Stimulated activated CD4-positive, alpha-beta T cell treated with anti-CD3 and anti-CD28 coated beads, Interleukin-2, amount 100 ng/mL, for 24 hours (primary cell): ENCODE measurements around the gene PTAFR.

Source experiments
- DNase-seq, 2 donors: peaks; one replicate each; pipeline ENCODE4 v3.0.0-alpha.2; 2020

PTAFR gene

DNA sequence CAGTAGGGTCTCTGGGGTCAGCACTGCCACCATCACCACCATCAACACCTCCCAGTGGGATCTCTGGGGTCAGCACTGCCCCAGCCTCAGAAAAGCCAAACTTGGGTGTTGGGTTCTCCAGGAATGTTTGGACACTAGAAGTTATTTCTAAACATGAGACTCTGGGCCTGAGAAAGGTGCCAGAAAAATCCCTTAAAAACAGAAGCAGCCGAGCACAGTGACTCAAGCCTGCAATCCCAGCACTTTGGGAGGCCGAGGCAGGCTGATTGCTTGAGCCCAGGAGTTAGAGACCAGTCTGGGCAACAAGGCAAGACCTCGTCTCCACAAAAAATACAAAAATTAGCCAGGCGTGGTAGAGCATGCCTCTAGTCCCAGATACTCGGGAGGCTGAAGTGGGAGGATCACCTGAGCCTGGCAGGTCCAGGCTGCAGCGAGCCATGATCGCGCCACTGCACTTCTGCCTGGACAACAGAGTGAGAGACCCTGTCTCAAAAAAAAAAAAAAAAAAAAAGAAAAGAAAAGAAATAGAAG lies 470 bp downstream of the PTAFR start:
- no peak for DNase-seq

DNA sequence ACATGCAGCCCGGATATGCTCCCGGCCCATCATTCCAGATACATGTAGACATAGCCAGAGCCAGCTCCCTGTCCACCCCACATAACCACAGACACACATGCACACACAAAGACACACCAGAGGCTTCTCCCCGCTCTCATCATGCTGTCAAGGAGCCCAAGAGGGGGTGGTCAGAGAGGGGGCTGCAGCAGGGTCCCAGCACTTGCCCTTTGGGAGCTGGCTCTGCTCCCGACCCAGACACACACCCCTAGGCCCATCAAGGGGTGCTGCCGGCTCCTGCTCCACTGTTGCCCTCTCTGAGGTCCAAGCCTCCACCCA lies 2.6 kb downstream of the PTAFR start:
- DNase-seq: no peak

DNA sequence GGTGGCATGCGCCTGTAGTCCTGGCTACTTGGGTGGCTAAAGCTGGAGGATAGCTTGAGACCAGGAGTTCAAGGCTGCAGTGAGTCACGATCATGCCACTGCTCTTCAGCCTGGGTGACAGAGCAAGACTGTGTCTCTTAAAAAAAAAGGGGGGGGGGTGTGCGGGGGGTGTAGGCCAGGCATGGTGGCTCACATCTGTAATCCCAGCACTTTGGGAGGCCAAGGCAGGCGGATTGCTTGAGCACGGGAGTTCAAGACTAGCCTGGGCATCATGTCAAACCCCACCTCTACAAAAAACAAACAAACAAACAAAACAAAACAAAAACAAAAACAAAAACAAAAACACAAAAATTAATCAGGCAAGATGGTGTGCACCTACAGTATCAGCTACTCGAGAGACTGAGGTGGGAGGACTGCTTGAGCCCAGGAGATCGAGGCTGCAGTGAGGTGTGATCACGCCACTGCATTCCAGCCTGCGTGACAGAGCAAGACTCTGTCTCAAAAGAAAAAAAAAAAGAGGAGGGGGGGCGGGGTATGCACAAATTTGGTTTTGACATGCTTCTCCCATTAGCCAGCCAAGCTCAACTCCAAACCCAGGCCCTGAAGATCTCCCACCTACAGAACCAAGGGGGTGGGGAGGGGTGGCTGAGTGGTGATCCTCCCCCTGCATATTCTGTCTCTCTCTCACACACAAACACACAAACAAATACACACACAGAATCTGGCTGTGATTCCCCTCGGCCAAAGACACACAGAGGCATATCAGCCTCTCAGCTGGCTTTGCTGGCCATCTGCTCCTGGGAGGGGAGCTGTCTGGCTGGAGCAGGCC lies 3.1 kb downstream of the PTAFR start:
- DNase-seq: no peak

DNA sequence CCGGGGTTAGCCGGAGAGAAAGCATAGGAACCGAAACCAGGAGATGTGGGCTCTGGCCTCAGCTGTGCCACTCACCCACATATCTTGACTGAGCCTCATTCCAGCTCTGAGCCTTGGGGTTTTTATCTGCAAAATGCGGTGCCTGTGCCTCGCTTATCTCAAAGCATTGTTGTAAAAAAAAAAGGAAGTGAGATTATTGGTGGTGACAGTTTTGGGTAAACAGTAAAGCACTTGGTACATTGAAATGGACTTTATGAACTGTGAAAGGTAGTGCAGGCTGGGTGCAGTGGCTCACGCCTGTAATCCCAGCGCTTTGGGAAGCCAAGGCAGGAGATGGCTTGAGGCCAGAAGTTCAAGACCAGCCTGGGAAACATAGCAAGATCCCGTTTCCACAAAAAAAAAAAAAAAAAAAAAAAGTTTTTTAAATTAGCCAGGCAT lies 3.8 kb downstream of the PTAFR start:
- peak; percentile 36 to 37 for DNase-seq

DNA sequence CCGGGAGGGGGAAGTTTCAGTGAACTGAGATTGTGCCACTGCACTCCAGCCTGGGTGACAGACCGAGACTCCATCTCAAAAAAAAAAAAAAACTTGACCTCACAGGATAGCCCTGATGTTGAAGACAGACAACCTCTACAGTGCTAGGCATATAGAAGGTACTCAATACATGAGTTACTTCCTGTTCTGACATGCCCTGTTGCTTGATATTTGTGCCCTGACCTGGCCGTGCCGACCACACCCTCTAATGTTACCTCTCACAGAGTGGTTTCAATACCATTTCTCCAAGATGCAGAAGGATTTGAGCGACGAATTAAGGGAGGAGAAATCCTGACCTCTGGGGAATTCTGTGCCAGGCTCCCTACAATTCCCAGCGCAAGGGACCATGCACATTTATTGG lies 5.2 kb downstream of the PTAFR start:
- DNase-seq: no peak

DNA sequence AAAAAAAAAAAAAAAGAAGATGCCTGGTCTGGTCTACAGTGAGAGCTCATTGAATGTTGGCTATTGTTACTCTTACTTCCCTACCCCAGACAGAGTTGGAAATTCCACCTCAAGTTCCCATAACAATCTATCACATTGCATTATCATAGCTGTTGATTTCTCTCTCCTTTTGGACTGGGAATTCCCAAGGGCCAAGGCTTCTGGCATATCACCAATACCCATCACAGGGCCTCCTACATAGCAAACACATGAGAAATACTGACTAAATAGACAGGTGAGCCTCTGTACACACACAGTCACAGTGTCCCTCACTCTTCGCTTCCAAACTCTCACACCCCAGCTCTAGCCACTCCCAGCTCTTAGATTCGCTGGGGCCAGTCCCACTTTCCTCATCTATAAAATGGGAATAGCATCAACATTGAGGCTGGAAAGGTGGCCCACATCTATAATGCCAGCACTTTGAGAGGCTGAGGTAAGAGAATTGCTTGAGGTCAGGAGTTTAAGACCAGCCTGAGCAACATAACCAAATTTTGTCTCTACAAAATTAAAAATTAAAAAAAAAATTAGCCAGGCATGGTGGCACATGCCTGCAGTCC lies 6.4 kb downstream of the PTAFR start:
- no peak for DNase-seq

DNA sequence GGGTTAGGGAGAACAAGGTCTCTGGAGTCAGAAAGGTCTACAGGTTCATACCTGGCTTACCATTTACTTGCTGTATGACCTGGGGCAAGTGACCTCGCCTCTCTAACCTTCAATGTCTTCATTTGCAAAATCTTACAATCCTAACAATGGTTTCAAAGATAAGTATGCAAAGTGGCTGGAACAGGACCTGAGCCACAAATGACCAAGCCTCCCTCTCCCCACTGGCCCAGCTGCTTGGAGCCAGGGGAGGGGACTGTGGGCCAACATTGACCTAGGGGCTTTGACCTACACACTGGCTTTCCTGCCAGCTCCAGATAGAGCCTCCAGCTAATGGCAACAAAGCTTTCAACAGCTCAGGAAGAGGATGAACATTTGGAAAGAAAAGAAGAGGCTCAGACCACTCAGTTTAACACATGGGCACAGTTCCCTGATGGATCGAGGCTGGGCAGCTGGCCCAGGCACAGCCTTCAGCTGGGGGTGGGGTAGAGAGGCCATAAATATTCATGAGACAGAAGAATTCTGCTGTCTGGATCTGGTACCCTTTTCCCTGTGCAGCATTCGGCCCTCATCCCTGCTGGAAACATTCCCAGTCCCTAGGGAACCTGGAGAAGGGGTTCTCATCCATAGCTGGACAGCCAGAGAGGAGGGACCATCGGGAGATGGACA lies 12.9 kb downstream of the PTAFR start:
- DNase-seq: no peak

DNA sequence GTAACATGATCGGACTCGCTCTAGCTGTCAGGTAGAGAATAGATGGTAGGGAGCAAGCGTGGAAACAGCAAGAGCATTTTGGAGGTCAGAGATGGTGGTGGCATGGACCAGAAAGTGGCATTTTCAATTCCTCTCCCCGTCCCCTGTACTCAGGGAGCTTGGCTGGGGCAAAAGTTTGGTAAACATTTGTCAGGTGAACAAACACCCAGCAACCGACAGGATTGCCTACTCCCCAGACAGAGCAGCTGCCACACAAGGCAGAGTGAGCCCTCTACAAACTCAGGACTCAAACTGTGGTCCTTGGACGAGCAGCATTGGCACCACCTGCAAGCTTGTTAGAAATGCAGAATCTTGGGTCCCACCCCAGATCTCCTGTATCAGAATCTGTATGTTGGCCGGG lies 14.3 kb downstream of the PTAFR start:
- no peak for DNase-seq

DNA sequence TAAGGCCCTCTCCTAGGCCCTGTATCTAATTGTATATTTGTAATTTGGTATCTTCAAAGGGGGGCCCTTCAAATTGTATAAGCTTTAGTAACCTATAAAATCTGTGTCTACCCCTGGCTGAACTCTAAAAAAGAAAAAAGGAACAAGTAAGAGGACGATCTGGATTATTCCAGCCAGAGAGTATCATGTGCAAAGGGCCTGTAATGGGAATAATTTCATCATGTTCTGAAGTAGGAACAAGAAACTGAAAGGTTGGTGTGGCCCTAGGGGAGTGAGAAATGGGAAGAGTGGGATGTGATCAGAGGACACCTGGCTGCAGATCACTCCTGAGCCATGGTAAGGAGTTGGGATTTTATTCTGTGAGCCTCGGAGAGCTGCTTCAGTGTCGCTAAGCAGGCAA lies 14.7 kb downstream of the PTAFR start:
- DNase-seq: no peak

DNA sequence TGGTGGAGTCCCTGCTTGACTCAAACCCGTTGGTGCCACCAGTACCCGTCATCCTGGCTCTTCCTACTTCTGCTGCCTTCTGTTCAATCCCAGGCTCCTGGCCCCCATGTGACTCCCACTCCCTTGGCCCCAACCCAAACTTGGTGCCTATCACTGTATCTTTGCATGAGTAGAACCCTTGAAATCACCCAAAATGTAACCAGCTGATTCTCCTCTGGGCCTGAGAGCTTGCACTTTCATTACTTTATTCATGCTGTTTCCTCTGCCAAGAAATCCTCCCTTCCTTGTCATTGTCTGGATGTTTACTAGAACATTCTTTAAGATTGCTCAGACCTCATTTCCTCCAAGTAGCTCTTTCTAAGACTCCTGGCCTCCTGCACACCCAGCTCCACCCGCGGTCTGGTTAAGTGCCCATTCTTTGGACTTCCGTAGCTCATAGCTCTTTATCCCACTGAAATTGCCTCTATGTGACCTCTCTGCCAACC lies 15.7 kb downstream of the PTAFR start:
- DNase-seq: no peak

DNA sequence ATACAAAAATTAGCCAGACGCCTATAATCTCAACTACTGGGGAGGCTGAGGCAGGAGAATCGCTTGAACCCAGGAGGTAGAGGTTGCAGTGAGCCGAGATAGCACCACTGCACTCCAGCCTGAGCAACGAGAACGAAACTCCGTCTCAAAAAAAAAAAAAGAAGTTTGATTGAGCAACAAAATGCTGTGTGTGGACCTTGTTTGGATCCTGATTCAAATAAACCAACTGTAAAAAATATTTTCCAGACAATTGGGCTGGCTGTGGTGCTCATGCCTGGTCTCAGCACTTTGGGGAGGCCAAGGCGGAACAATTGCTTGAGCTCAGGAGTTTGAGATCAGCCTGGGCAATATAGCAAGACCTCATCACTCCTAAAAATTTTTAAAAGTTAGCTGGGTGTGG lies 16.8 kb downstream of the PTAFR start:
- no peak for DNase-seq

DNA sequence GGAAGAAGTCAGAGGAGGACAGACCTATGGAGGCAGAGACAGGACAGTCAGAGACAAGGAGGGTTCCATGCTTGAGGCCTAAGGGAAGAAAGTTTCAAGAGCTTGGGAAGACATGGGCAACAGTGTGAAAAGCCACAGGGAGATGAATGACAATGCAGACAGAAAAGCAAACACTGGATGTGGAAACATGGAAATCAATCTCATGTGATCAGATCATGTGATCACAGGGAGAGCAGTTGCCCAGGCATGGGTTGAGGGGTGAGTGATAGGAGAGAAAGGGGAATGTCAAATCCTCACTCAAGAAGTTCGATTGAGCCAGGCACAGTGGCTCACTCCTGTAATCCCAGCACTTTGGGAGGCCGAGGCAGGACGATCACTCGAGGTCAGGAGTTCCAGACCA lies 17.2 kb downstream of the PTAFR start:
- DNase-seq: no peak

DNA sequence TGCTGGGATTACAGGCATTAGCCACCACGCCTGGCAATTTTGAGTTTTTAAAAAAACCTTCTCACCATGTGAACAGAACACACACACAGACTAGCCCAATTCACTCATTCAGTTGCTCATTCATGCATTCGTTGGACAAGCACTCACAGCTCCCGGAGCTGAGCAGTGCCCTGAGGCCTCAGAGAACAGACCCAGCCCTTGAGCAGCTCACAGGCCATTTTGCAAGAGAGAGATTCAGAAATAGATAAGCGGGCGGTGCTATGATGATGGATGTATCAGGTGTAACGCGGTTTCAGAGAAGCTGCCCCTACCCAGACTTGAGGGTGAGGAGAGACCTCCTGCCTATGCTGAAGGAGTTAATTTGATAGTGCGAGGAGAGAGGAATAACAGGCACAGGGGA lies 18.6 kb downstream of the PTAFR start:
- DNase-seq: no peak

DNA sequence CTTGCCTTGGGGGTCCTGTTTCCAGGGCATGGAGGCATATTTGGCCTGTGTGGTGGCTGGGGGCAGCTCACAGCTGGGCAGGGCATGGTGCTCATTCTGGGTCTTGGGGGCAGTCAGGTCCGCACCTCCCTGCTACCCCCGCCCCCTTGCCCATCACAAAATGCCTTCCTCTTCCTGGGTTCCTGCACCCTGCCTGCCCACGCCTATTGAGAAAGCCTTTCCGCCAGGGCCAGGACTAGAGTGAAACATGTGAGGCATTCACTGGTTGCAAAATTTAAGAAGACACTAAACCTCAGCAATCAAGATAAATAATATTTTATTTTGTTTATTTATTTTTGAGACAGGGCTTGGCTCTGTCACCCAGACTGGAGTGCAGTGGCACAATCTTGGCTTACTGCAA lies 19.7 kb downstream of the PTAFR start:
- DNase-seq: no peak

DNA sequence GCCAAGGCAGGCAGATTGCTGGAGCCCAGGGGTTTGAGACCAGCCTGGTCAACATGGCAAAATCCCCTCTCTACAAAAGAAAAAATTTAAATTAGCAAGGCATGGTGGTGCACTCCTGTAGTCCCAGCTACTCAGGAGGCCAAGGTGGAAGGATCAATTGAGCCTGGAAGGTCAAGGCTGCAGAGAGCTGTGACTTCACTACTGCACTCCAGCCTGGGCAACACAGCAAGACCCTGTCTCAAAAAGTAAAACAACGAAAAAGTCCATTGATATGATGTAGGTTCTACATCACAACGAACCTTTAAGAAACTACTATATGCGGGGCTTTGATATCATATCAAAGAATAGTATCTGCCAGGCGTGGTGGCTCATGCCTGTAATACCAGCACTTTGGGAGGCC lies 20.9 kb downstream of the PTAFR start:
- DNase-seq: no peak

DNA sequence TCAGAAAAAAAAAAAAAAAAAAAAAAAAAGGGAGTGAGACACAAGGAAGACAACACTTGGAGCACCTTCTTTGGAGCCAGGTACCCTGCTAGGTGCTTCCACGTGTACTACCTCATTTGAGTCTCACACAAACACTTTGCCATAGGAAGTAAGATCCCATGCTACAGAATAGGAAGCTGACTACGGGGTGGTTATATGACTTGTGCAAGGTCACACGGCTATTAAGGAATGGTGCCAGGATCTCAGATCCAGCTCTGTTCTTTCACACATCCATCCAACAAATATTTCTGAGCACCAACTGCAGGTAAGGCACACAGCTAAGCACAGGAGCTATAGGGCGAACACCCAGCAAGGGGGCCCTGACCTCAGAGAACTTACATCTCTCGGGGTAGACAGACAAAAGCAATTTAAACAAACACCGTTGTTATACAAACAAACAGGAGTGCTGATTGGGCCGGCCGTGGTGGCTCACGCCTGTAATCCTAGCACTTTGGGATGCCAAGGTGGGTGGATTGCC lies 22.4 kb downstream of the PTAFR start:
- no peak for DNase-seq

DNA sequence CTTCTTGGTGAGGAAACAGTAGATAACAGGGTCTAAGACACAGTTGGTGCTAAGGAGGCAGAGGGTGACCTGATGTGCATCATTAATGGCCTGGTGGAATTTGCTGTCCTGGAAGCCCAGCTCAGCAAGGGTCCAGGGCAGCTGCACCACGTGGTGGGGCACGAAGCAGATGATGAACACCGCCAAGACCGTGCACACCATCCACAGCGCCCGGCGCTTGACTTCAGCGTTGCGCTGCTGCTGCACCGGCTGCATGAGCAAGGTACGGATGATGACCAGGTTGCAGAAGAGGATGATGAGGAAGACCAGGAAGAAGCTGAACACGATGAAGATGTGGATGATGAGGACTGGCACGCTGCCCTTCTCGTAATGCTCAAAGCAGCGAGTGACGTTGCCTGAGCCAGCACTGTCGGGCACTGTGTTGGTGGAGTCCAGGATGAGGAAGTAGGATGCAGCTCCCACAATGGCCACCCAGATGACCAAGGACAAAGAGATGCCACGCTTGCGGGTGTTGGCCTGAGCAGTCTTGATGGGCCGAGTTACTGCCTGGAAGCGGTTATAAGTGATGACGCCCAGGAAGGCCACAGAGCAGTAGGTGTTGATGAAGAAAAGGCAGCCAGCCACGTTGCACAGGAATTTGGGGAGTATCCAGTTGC lies 26.2 kb downstream of the PTAFR start:
- no peak for DNase-seq

DNA sequence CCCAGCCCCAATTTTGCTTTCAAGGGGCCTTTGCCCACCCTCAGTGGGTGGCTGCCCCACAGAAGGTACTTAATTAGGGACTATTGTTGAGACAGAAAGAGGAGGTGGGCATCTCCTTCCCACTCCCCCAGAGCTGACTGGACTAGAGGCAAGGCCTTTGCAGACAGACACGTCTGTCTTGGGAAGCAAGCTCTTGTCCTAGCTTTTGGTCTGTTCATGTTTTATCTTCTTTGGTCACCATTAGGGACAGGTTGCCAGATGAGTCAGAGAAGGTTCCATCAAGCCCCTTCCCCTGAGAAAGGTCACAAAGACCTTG lies 27.7 kb downstream of the PTAFR start:
- DNase-seq: no peak

DNA sequence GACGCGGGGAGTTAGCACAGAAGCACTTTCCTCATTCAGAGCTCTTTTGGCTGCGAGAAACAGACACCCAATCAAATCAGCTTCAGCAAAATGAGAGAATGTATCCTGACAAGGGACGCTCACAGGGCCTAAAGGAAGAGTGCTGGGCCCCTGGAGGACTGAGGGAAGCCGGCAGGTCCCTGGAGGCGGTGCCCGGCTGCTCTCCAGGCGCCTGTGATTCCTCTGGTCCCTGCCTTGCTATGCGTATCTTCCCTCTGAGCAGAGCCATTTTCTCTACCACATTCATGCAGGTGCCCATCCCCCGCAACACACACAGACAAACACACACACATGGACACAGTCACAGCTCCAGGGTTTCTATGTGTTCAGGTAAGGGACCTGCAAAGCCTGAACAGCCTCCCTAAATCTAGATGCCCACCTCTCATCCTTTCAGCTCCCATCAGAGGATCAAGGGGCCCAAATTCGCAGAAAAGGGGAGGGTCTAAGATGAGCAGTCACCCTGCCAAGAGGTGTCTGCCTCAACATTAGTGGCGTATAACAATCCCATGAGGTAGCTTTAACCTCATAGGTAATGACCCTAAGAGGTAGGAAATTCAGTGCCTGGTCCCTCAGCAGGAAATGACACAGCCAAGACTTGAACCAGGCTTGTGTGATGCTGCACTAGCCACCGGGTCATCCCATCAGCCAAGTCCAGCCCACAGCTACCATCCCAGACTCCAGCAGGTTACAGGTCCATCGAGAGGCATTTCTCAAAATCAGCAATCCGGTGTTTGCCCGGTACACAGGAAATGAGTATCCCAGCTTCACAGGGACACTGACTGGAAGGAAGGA lies 29.0 kb downstream of the PTAFR start:
- DNase-seq: no peak

DNA sequence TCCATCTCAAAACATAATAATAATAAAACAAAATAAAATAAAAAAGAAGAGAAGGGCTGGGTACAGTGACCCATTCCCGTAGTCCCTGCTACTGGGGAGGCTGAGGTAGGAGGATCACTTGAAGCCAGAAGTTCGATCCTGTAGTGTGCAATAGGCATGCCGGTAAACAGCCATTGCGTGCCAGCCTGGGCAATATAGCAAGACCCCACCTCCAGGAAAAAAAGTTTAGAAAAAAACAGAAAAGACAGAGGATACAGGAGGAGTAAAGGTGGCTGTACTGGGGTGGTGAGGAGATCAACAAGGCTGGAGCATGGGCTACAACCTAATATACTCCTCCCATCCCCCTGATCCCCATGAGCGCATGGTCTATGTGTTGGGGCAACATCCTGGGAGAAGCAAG lies 30.8 kb downstream of the PTAFR start:
- no peak for DNase-seq

DNA sequence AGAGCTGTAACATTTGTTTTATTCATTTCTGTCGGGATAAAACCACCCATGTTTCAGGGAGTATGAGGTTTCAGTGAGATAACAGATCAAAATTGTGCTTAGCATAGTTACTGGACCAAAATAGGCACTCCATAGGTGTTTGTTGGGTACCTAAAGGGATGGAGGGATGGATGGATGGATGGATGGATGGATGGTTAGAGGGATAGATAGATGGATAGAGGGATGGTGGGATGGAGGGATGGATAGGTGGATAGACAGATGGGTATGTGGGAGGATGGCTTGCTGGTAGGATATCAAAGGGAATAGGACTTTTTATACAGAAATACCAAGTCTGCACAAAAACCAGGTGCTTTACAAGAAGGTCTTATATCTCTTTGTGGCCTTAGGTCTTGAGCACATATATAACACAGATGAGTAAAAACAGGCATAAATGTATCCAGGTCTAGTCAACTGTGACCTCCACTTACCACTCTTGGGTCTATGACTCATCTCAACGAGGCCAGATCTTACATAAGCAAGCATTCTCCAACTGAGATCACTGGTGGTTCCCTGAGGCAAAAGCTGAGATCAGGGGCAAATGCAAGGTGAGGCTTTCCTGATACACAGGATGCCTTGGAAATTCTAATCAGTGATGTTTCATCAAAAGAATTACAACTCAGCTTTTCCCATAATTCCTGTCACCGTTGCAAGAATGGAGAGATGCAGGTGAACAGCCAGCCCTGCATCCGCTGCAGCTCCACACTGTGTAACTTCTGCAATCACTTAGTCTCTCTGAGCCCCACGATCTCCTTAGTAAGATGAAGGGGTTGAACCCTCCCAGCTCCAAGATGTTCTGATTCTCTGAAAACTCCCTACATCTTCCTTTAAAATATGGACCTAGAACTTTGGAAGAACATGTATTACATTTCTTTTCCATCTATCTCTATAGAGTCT lies 32.0 kb downstream of the PTAFR start:
- peak; percentile 5 to 24 for DNase-seq
